H1 (cell line): ENCODE data around the gene ADAM23. TPM values are rescaled to one million over a fixed set of nuclear protein-coding genes. Genes with fewer than 3 reads are reported as not detected.

Source experiments
- CTCF ChIA-PET: fragments of 300-600 bp; sonication (Branson Sonifier 250); formaldehyde crosslinking; loops from one replicate; lab custom pipeline; 2021; ENCODE audit not compliant: partially characterized antibody; lab: Charles Lee
- POLR2A ChIA-PET: fragments of 300-600 bp; sonication (Branson Sonifier 250); formaldehyde crosslinking; loops from one replicate; lab custom pipeline; 2021; ENCODE audit warnings: inconsistent platforms; ENCODE audit not compliant: partially characterized antibody; lab: Charles Lee
- DNase-seq, 2 experiments: peaks; one replicate each; pipeline versions ENCODE4 v3.0.0 to v3.0.0-alpha.2; 2010 to 2022; ENCODE audit warnings: low spot score in 2 of 2, low read depth in 1 of 2, mixed read lengths in 1 of 2
- FAIRE-seq: peaks from 2 replicates; lab custom pipeline; 2011; peaks lifted over from hg19 to GRCh38; lab: Jason Lieb, UNC
- H2AFZ ChIP-seq: 2 replicates; pipeline ENCODE4 v1.8.1; 2012; ENCODE audit warnings: low read length, inconsistent platforms
- H2AK5ac ChIP-seq: 2 replicates; pipeline ENCODE4 v1.6.1; 2013; ENCODE audit warnings: low read depth, low read length
- H2BK120ac ChIP-seq: replicated peaks from 2 replicates; pipeline ENCODE3; 2013; ENCODE audit warnings: low read depth, low read length, inconsistent platforms
- H2BK12ac ChIP-seq: 2 replicates; pipeline ENCODE4 v1.6.1; 2013; ENCODE audit warnings: low read depth, low read length
- H2BK15ac ChIP-seq: 2 replicates; pipeline ENCODE4 v1.6.1; 2013; ENCODE audit warnings: low read length
- H2BK20ac ChIP-seq: 2 replicates; pipeline ENCODE4 v1.6.1; 2013; ENCODE audit warnings: low read length
- H2BK5ac ChIP-seq: 2 replicates; pipeline ENCODE4 v1.6.1; 2013; ENCODE audit warnings: low read depth, low read length
- H3K14ac ChIP-seq: 2 replicates; pipeline ENCODE4 v1.6.1; 2013; ENCODE audit warnings: inconsistent platforms; ENCODE audit not compliant: insufficient read length
- H3K18ac ChIP-seq: 2 replicates; pipeline ENCODE4 v1.6.1; 2013; ENCODE audit warnings: low read length; ENCODE audit errors: extremely low read depth
- H3K23ac ChIP-seq: 2 replicates; pipeline ENCODE4 v1.6.1; 2013; ENCODE audit warnings: inconsistent platforms; ENCODE audit not compliant: insufficient read length
- H3K23me2 ChIP-seq: 2 replicates; pipeline ENCODE4 v1.6.1; 2013; ENCODE audit warnings: low read depth, low read length
- H3K27ac ChIP-seq: 2 replicates; pipeline ENCODE4 v1.6.1; 2011; ENCODE audit warnings: low read depth, low read length, inconsistent platforms
- H3K27me3 ChIP-seq, 4 experiments: replicated peaks in 1 of 4; 1 replicate in 1 of 4; 2 replicates in 3 of 4; pipeline versions ENCODE4 v1.6.1 to v1.8.1; 2011 to 2013; ENCODE audit warnings: low read length in 3 of 4, mild to moderate bottlenecking in 3 of 4, inconsistent platforms in 2 of 4, mixed read lengths in 2 of 4, moderate library complexity in 1 of 4; ENCODE audit not compliant: control insufficient read depth in 3 of 4, insufficient read depth in 3 of 4; ENCODE audit errors: extremely low read depth in 1 of 4
- H3K36me3 ChIP-seq, 4 experiments: 2 replicates each; pipeline versions ENCODE4 v1.6.1 to v1.8.1; 2011 to 2013; ENCODE audit warnings: mild to moderate bottlenecking in 4 of 4, low read length in 3 of 4, moderate library complexity in 2 of 4, control low read depth in 1 of 4, inconsistent platforms in 1 of 4; ENCODE audit not compliant: insufficient read depth in 4 of 4, control insufficient read depth in 2 of 4
- H3K4ac ChIP-seq: replicated peaks from 2 replicates; pipeline ENCODE3; 2013; ENCODE audit warnings: low read length, low read depth, mixed read lengths, inconsistent platforms; ENCODE audit not compliant: insufficient read length
- H3K4me1 ChIP-seq, 4 experiments: replicated peaks in 1 of 4; 1 replicate in 1 of 4; 2 replicates in 3 of 4; pipeline versions ENCODE4 v1.6.1 to v1.8.1; 2011 to 2013; ENCODE audit warnings: low read length in 3 of 4, inconsistent platforms in 2 of 4, mixed read lengths in 1 of 4; ENCODE audit not compliant: insufficient read depth in 4 of 4, control insufficient read depth in 3 of 4
- H3K4me2 ChIP-seq, 2 experiments: 2 replicates each; pipeline versions ENCODE4 v1.6.1 to v1.8.1; 2011 to 2013; ENCODE audit warnings: low read depth in 2 of 2, low read length in 2 of 2, control low read depth in 1 of 2, inconsistent platforms in 1 of 2, mild to moderate bottlenecking in 1 of 2; ENCODE audit not compliant: insufficient read depth in 1 of 2
- H3K4me3 ChIP-seq, 4 experiments: fragments of 200-600, 300-600 bp in 1 of 4; sonication (generic), shearing (Covaris generic), sonication (Bioruptor Twin) in 1 of 4; 2 replicates each; pipeline versions ENCODE4 v1.5.1 to v1.8.1; 2011 to 2016; ENCODE audit warnings: low read length in 4 of 4, low read depth in 3 of 4, control low read depth in 2 of 4, inconsistent platforms in 2 of 4, mild to moderate bottlenecking in 2 of 4, mixed read lengths in 1 of 4, moderate library complexity in 1 of 4; ENCODE audit not compliant: insufficient read depth in 2 of 4; ENCODE audit errors: extremely low read depth in 1 of 4
- H3K56ac ChIP-seq: replicated peaks from 2 replicates; pipeline ENCODE3; 2013; ENCODE audit warnings: low read depth, mild to moderate bottlenecking, mixed read lengths, low read length, inconsistent platforms; ENCODE audit not compliant: insufficient read length
- H3K79me1 ChIP-seq: 2 replicates; pipeline ENCODE4 v1.6.1; 2013; ENCODE audit warnings: low read depth, low read length, control low read depth
- H3K79me2 ChIP-seq, 2 experiments: 2 replicates each; pipeline versions ENCODE4 v1.6.1 to v1.8.1; 2012 to 2013; ENCODE audit warnings: low read length in 2 of 2, mild to moderate bottlenecking in 2 of 2, inconsistent platforms in 1 of 2; ENCODE audit not compliant: insufficient read depth in 2 of 2, control insufficient read depth in 1 of 2
- H3K9ac ChIP-seq, 4 experiments: replicated peaks in 1 of 4; 1 replicate in 1 of 4; 2 replicates in 3 of 4; pipeline versions ENCODE4 v1.6.1 to v1.8.1; 2011 to 2013; ENCODE audit warnings: low read depth in 3 of 4, low read length in 3 of 4, control low read depth in 2 of 4, mild to moderate bottlenecking in 2 of 4, moderate library complexity in 2 of 4, inconsistent platforms in 1 of 4; ENCODE audit errors: extremely low read depth in 1 of 4
- H3K9me3 ChIP-seq, 2 experiments: 2 replicates each; pipeline versions ENCODE4 v1.6.1 to v1.8.1; 2012 to 2013; ENCODE audit warnings: mild to moderate bottlenecking in 2 of 2, moderate library complexity in 2 of 2, control low read depth in 1 of 2, inconsistent platforms in 1 of 2, low read depth in 1 of 2, low read length in 1 of 2, mixed read lengths in 1 of 2; ENCODE audit not compliant: insufficient read depth in 2 of 2
- H4K20me1 ChIP-seq, 2 experiments: replicated peaks in 1 of 2; 2 replicates each; pipeline versions ENCODE3 to v1.8.1; 2011 to 2013; ENCODE audit warnings: inconsistent platforms in 2 of 2, low read length in 2 of 2, mild to moderate bottlenecking in 1 of 2; ENCODE audit not compliant: insufficient read depth in 2 of 2, control insufficient read depth in 1 of 2
- H4K5ac ChIP-seq: 2 replicates; pipeline ENCODE4 v1.6.1; 2013; ENCODE audit warnings: low read length, low read depth, mixed read lengths, inconsistent platforms; ENCODE audit not compliant: insufficient read length
- H4K8ac ChIP-seq: 2 replicates; pipeline ENCODE4 v1.8.0; 2013; ENCODE audit warnings: mild to moderate bottlenecking, moderate library complexity, low read length, inconsistent platforms; ENCODE audit not compliant: insufficient read depth; ENCODE audit errors: extremely low read depth
- H4K91ac ChIP-seq: replicated peaks from 2 replicates; pipeline ENCODE3; 2013; ENCODE audit warnings: low read length, mixed read lengths, inconsistent platforms; ENCODE audit not compliant: insufficient read length
- BACH1 ChIP-seq: IDR thresholded peaks from 2 replicates; pipeline ENCODE4 v1.6.1; 2012; ENCODE audit warnings: low read length, improper control_type of control experiment
- EGR1 ChIP-seq: IDR thresholded peaks from 2 replicates; pipeline ENCODE4 v1.6.1; 2011; ENCODE audit warnings: low read depth, low read length, borderline replicate concordance
- EZH2 ChIP-seq: fragments of 200-600 bp; sonication (generic); IDR thresholded peaks from 2 replicates; pipeline ENCODE4 v1.7.1; 2012; ENCODE audit warnings: low read depth, mild to moderate bottlenecking, moderate library complexity, low read length, inconsistent platforms; ENCODE audit not compliant: severe bottlenecking
- JUN ChIP-seq: IDR thresholded peaks from 2 replicates; pipeline ENCODE4 v1.6.1; 2011; ENCODE audit warnings: low read depth, mild to moderate bottlenecking, improper control_type of control experiment, low read length
- KDM1A ChIP-seq: fragments of 200-600, 300-600 bp; sonication (generic); IDR thresholded peaks from 2 replicates; pipeline ENCODE4 v1.7.1; 2016; ENCODE audit warnings: mild to moderate bottlenecking, low read length, borderline replicate concordance
- MAFK ChIP-seq: IDR thresholded peaks from 2 replicates; pipeline ENCODE4 v1.6.1; 2012; ENCODE audit warnings: low read depth, mild to moderate bottlenecking, improper control_type of control experiment, low read length
- PHF8 ChIP-seq: fragments of 200-600 bp; sonication (generic); conservative IDR thresholded peaks from 2 replicates; pipeline ENCODE4 v1.7.1; 2012; ENCODE audit warnings: low read depth, mild to moderate bottlenecking, inconsistent platforms, low read length, moderate library complexity
- RAD21 ChIP-seq, 2 experiments: IDR thresholded peaks in 1 of 2; conservative IDR thresholded peaks in 1 of 2; 2 replicates each; pipeline ENCODE4 v1.6.1; 2011; ENCODE audit warnings: low read depth in 2 of 2, low read length in 2 of 2, improper control_type of control experiment in 1 of 2, inconsistent platforms in 1 of 2, mild to moderate bottlenecking in 1 of 2, moderate library complexity in 1 of 2
- RBBP5 ChIP-seq: IDR thresholded peaks from 2 replicates; pipeline ENCODE4 v1.7.1; 2012; ENCODE audit warnings: low read depth, mild to moderate bottlenecking, inconsistent platforms, low read length, moderate library complexity, borderline replicate concordance
- RXRA ChIP-seq: IDR thresholded peaks from 2 replicates; pipeline ENCODE4 v1.6.1; 2011; ENCODE audit warnings: low read depth, mild to moderate bottlenecking, low read length, moderate library complexity; ENCODE audit not compliant: insufficient read depth
- TBP ChIP-seq: IDR thresholded peaks from 2 replicates; pipeline ENCODE4 v1.6.1; 2011; ENCODE audit warnings: low read depth, low read length, improper control_type of control experiment
- USF2 ChIP-seq: IDR thresholded peaks from 2 replicates; pipeline ENCODE4 v1.6.1; 2011; ENCODE audit warnings: low read length, improper control_type of control experiment
- WGBS, 2 experiments: shearing (Covaris generic) in 1 of 2; methylation state at CpG; one replicate each; pipeline versions ENCODE4 v1.1.6 to v1.1.7; 2013 to 2015; ENCODE audit warnings: low lambda C conversion rate in 2 of 2, mixed read lengths in 2 of 2, inconsistent platforms in 1 of 2, low coverage in 1 of 2, missing lambda C conversion rate in 1 of 2; ENCODE audit not compliant: insufficient replicate concordance in 2 of 2, insufficient coverage in 1 of 2, insufficient read length in 1 of 2; ENCODE audit errors: extremely low coverage in 1 of 2, missing lambda C conversion rate in 1 of 2; 5-methylcytosine and 5-hydroxymethylcytosine counted together
- polyA plus RNA-seq, 7 experiments: library from polyadenylated mRNA; depleted of rRNA in 3 of 7; stranded (reverse) in 5 of 7; unstranded in 2 of 7; fragments of >200 nt in 5 of 7; fragments of 200-250 nt in 2 of 7; gene quantifications; 1 replicate in 5 of 7; 2 replicates in 1 of 7; 4 replicates in 1 of 7; pipeline versions ENCODE4 v1.2.1 to v1.2.3, GENCODE V29; 2011 to 2013; ENCODE audit warnings: missing spikeins in 2 of 7, mixed read lengths in 2 of 7
- total RNA-seq: library from RNA; stranded (reverse); fragmentation: NEBNext Ultra II Directional; extraction: Animal tissue kit (Norgen Biotek cat#: 25700); gene quantifications from 2 replicates; pipeline ENCODE4 v1.2.1, GENCODE V29; 2021

Gene ADAM23
- total and polyA plus RNA-seq, 2 of the 8 experiments (the other 6 are each of a cell fraction or from before 2014, with no cell fraction given): 9.9 to 20.8 TPM

DNA sequence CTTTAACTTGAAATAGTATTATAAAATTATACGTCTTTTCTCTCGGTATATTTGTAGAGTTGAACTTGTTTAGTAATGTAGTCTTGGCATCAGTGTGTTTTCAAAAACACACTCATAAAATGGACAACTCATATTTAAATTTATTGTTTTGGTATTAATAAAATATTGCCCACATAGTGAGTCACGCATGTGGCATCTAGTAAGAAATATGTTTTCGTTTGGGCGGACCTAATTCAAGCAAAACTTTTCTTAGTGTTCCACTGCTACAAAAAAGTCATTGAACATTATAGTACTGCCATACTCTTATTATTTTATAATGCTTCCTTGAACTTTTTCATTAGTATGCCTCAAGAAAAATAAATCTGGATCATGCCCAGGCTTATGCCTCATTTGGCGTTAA is 167.9 kb downstream of the ADAM23 start:
- no peak overlapping the region for H4K8ac ChIP-seq
- no peaks in the 10 kb centered on the region for H3K36me3 ChIP-seq
- H4K5ac ChIP-seq: no peak overlapping the region
- H2AFZ ChIP-seq: no peak overlapping the region
- H3K4ac ChIP-seq: no peak overlapping the region
- H4K20me1 ChIP-seq: no peaks in the 10 kb centered on the region
- FAIRE-seq: no peak
- H4K91ac ChIP-seq: no peak overlapping the region
- no peaks in the 10 kb centered on the region for H3K27me3 ChIP-seq
- H2AK5ac ChIP-seq: no peak overlapping the region
- H2BK20ac ChIP-seq: no peak overlapping the region
- H3K18ac ChIP-seq: no peak overlapping the region
- no peak overlapping the region for H2BK120ac ChIP-seq
- H3K27ac ChIP-seq: no peak overlapping the region
- no peaks in the 10 kb centered on the region for H3K23me2 ChIP-seq
- no peak overlapping the region for H2BK15ac ChIP-seq
- no peak for DNase-seq
- H3K4me1 ChIP-seq: no peaks in the 10 kb centered on the region
- H3K79me1 ChIP-seq: no peaks in the 10 kb centered on the region
- H3K56ac ChIP-seq: no peak overlapping the region
- H3K9me3 ChIP-seq: no peaks in the 10 kb centered on the region
- H3K4me2 ChIP-seq: no peak overlapping the region
- no peak overlapping the region for H3K23ac ChIP-seq
- no peak overlapping the region for H3K9ac ChIP-seq
- H3K14ac ChIP-seq: no peak overlapping the region
- POLR2A ChIA-PET: no interaction called here
- 94% methylated on average over 6 of the region's 6 CpGs; no CpG with 5 or more reads in 1 of the 2 experiments for WGBS, 2 experiments
- no peak overlapping the region for H3K4me3 ChIP-seq
- no peaks in the 10 kb centered on the region for H3K79me2 ChIP-seq
- H2BK5ac ChIP-seq: no peak overlapping the region
- H2BK12ac ChIP-seq: no peak overlapping the region
- CTCF ChIA-PET: interaction anchor here (1.4 kb wide), 1 partner anchor 15 kb away, joined by 5 read pairs; no protein-coding TSS in a partner anchor
- TF ChIP-seq MAFK: no peak
- no peak for TF ChIP-seq KDM1A
- no peak for TF ChIP-seq USF2
- no peak for TF ChIP-seq BACH1
- TF ChIP-seq RAD21 (IDR thresholded peaks at IDR 0.05 in 1 of 2, conservative IDR thresholded peaks at IDR 0.05 in 1 of 2; ENCODE audit: low read depth in 2 of 2, low read length in 2 of 2): no peak
- no peak for TF ChIP-seq EZH2
- TF ChIP-seq EGR1: no peak
- TF ChIP-seq JUN: no peak
- no peak for TF ChIP-seq TBP
- no peak for TF ChIP-seq RXRA
- TF ChIP-seq RBBP5: no peak
- no peak for TF ChIP-seq PHF8
